ENCODE results near the gene RNF144A. TPM values are rescaled to one million over a fixed set of nuclear protein-coding genes. Genes with fewer than 3 reads are reported as not detected.

The RNF144A gene
- total RNA-seq, 4 donors from 2014 or later: 27.3 to 47.3 (median 37.4) TPM

- Histone ChIP-seq H3K27me3 (no peaks in the 10 kb centered on the region), H3K36me3 (no peaks in the 10 kb centered on the region), H3K27ac (no peak overlapping the region), H3K9me3 (no peaks in the 10 kb centered on the region), H3K4me3 (no peak overlapping the region), H3K4me1 (peaks cover 0 to 7% (median 0%) of the 10 kb centered on the region in 4 donors)
- no peak for TF ChIP-seq EP300 (IDR thresholded peaks at IDR 0.05)
- TF ChIP-seq POLR2A (IDR thresholded peaks at IDR 0.05): no peak
- TF ChIP-seq, protein P1, sequence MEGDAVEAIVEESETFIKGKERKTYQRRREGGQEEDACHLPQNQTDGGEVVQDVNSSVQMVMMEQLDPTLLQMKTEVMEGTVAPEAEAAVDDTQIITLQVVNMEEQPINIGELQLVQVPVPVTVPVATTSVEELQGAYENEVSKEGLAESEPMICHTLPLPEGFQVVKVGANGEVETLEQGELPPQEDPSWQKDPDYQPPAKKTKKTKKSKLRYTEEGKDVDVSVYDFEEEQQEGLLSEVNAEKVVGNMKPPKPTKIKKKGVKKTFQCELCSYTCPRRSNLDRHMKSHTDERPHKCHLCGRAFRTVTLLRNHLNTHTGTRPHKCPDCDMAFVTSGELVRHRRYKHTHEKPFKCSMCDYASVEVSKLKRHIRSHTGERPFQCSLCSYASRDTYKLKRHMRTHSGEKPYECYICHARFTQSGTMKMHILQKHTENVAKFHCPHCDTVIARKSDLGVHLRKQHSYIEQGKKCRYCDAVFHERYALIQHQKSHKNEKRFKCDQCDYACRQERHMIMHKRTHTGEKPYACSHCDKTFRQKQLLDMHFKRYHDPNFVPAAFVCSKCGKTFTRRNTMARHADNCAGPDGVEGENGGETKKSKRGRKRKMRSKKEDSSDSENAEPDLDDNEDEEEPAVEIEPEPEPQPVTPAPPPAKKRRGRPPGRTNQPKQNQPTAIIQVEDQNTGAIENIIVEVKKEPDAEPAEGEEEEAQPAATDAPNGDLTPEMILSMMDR (IDR thresholded peaks at IDR 0.05): no peak
- WGBS, 2 donors: 38 to 46% methylated on average over 5 to 6 of the region's 6 CpGs
- no peak for DNase-seq (ENCODE audit: low spot score in 2 of 2)
These were observed 136.5 kb downstream of the RNF144A start for GRCh38 chr2:7053650-7054265.

- no peaks in the 10 kb centered on the region for H3K36me3 ChIP-seq
- TF ChIP-seq, protein P1 (IDR thresholded peaks at IDR 0.05): no peak
- no peak for TF ChIP-seq EP300 (IDR thresholded peaks at IDR 0.05)
- TF ChIP-seq POLR2A (IDR thresholded peaks at IDR 0.05): no peak
- H3K4me1 ChIP-seq: peaks cover 0 to 20% (median 3%) of the 10 kb centered on the region in 4 donors
- no peaks in the 10 kb centered on the region for H3K27me3 ChIP-seq
- WGBS, 2 donors: 72 to 80% methylated on average over 4 of the region's 4 CpGs
- H3K27ac ChIP-seq: no peak overlapping the region
- no peak overlapping the region for H3K4me3 ChIP-seq
- no peaks in the 10 kb centered on the region for H3K9me3 ChIP-seq
- DNase-seq (ENCODE audit: low spot score in 2 of 2): no peak
These were observed 140.7 kb downstream of the RNF144A start for GRCh38 chr2:7057865-7058400.

GRCh38 chr2:7060156-7060555 lies 142.9 kb downstream of the RNF144A start:
- TF ChIP-seq, protein P1 (IDR thresholded peaks at IDR 0.05): no peak
- no peak for TF ChIP-seq EP300 (IDR thresholded peaks at IDR 0.05)
- no peak for TF ChIP-seq POLR2A (IDR thresholded peaks at IDR 0.05)
- no peaks in the 10 kb centered on the region for H3K9me3 ChIP-seq
- H3K4me1 ChIP-seq: peaks cover 0 to 20% (median 3%) of the 10 kb centered on the region in 4 donors
- H3K36me3 ChIP-seq: no peaks in the 10 kb centered on the region
- H3K27ac ChIP-seq: no peak overlapping the region
- 40 to 63% methylated on average over 2 of the region's 2 CpGs for WGBS, 2 donors
- no peak overlapping the region for H3K4me3 ChIP-seq
- no peaks in the 10 kb centered on the region for H3K27me3 ChIP-seq
- no peak for DNase-seq (ENCODE audit: low spot score in 2 of 2)

DNA sequence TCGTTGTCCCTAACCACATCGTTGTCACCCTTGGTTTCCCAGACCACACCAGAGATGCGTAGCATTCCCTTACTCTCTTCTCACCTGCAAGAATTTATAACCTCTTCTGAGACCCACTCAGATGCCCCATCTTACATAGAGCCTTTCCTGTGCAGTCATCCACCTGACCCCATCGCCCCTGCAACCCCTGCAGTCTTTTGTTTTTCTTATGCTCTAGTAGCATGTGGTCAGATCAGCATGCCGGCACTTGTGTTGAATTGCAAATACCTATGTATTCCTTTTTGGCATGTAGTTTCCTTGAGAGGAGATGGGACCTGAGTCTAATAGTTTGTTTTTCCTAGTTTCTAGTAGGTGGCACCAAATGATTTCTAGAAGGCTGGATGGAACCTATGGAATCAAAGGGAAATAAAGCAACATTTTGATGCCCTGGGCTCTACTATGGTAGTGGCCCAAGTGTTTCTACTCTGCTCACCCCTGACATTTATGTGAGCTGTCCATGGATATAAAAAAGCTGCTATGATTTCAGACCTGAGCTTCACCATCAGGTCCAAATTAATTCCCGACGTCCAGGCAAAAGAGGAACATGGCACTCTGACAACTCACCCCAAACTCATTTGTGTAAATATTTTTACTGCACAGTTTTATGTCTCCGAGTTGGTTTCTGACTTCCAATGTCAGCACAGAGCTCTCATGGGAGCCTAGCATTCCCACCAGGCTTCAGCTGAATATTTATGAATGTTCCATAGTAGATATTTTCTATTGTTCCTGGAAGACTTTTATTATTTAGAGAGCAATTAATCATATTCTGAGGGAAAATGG lies 143.6 kb downstream of the RNF144A start:
- Histone ChIP-seq H3K9me3 (no peaks in the 10 kb centered on the region), H3K4me3 (no peak overlapping the region), H3K36me3 (no peaks in the 10 kb centered on the region), H3K4me1 (peaks cover 0 to 20% (median 3%) of the 10 kb centered on the region in 4 donors), H3K27ac (no peak overlapping the region), H3K27me3 (no peaks in the 10 kb centered on the region)
- WGBS, 2 donors: 61 to 63% methylated on average over 8 of the region's 8 CpGs
- TF ChIP-seq POLR2A (IDR thresholded peaks at IDR 0.05) (no peak), EP300 (IDR thresholded peaks at IDR 0.05) (no peak)
- TF ChIP-seq, protein P1 (IDR thresholded peaks at IDR 0.05): no peak
- no peak for DNase-seq (ENCODE audit: low spot score in 2 of 2)

GRCh38 chr2:7061450-7061789 lies 144.2 kb downstream of the RNF144A start:
- H3K36me3 ChIP-seq: no peaks in the 10 kb centered on the region
- DNase-seq (ENCODE audit: low spot score in 2 of 2): no peak
- H3K27me3 ChIP-seq: no peaks in the 10 kb centered on the region
- no peaks in the 10 kb centered on the region for H3K9me3 ChIP-seq
- H3K4me1 ChIP-seq: peaks cover 0 to 20% (median 3%) of the 10 kb centered on the region in 4 donors
- TF ChIP-seq EP300 (IDR thresholded peaks at IDR 0.05) (no peak), POLR2A (IDR thresholded peaks at IDR 0.05) (no peak)
- TF ChIP-seq, protein P1 (IDR thresholded peaks at IDR 0.05): no peak
- H3K4me3 ChIP-seq: no peak overlapping the region
- WGBS, 2 donors: 58 to 60% methylated on average over 3 of the region's 3 CpGs
- H3K27ac ChIP-seq: no peak overlapping the region

Data from tibial nerve (tissue), 4 donors.